GM12891 (cell line): ENCODE measurements around the gene ERICH6B.

ENCODE experiments used
- DNase-seq: peaks from one replicate; pipeline ENCODE4 v3.0.0; 2011; ENCODE audit warnings: low spot score; ENCODE audit not compliant: insufficient read length
- FAIRE-seq: peaks from 2 replicates; lab custom pipeline; 2011; peaks lifted over from hg19 to GRCh38; lab: Jason Lieb, UNC
- PAX5 ChIP-seq: IDR thresholded peaks from 2 replicates; pipeline ENCODE4 v1.6.1; 2011; ENCODE audit warnings: low read length, moderate library complexity, mild to moderate bottlenecking; ENCODE audit not compliant: insufficient read depth, severe bottlenecking
- POLR2A ChIP-seq: IDR thresholded peaks from 2 replicates; pipeline ENCODE4 v1.6.1; 2011; ENCODE audit warnings: low read depth, low read length, control low read depth
- POLR2AphosphoS5 ChIP-seq: IDR thresholded peaks from 2 replicates; pipeline ENCODE4 v1.6.1; 2011; ENCODE audit warnings: low read depth, low read length, control low read depth
- POU2F2 ChIP-seq: IDR thresholded peaks from 2 replicates; pipeline ENCODE4 v1.6.1; 2011; ENCODE audit warnings: low read depth, mild to moderate bottlenecking, control low read depth, low read length, moderate library complexity
- SPI1 ChIP-seq: IDR thresholded peaks from 2 replicates; pipeline ENCODE4 v1.6.1; 2011; ENCODE audit warnings: low read depth, low read length, control low read depth
- TAF1 ChIP-seq: IDR thresholded peaks from 2 replicates; pipeline ENCODE4 v1.6.1; 2011; ENCODE audit warnings: low read depth, low read length, control low read depth

ERICH6B gene

GRCh38 chr13:45508776-45509175, 106.8 kb downstream of the ERICH6B start:
- no peak for FAIRE-seq
- TF ChIP-seq PAX5 (no peak), POLR2AphosphoS5 (no peak), SPI1 (no peak), POLR2A (no peak), TAF1 (no peak), POU2F2 (no peak)
- no peak for DNase-seq

GRCh38 chr13:45506811-45507210, 108.7 kb downstream of the ERICH6B start:
- TF ChIP-seq POLR2AphosphoS5 (no peak), SPI1 (no peak), TAF1 (no peak), PAX5 (no peak), POLR2A (no peak), POU2F2 (no peak)
- no peak for DNase-seq
- no peak for FAIRE-seq

GRCh38 chr13:45503658-45504057, 111.9 kb downstream of the ERICH6B start:
- DNase-seq (no peak), FAIRE-seq (no peak)
- TF ChIP-seq TAF1 (no peak), POLR2A (no peak), POLR2AphosphoS5 (no peak), SPI1 (no peak), POU2F2 (no peak), PAX5 (no peak)

- FAIRE-seq (no peak), DNase-seq (no peak)
- TF ChIP-seq TAF1 (no peak), POU2F2 (no peak), SPI1 (no peak), PAX5 (no peak), POLR2A (no peak), POLR2AphosphoS5 (no peak)
Measured at GRCh38 chr13:45501175-45501526, 114.4 kb downstream of the ERICH6B start.

- FAIRE-seq (no peak), DNase-seq (no peak)
- TF ChIP-seq PAX5 (no peak), POU2F2 (no peak), TAF1 (no peak)
Measured at GRCh38 chr13:45500492-45501174, 114.9 kb downstream of the ERICH6B start.

- no peak for DNase-seq
- TF ChIP-seq POU2F2 (no peak), SPI1 (no peak), TAF1 (no peak)
- no peak for FAIRE-seq
Measured at GRCh38 chr13:45496942-45497341, 118.6 kb downstream of the ERICH6B start.

- TF ChIP-seq SPI1: no peak
- TF ChIP-seq POLR2A: no peak
- FAIRE-seq (no peak), DNase-seq (no peak)
Measured at GRCh38 chr13:45492538-45492937, 123.0 kb downstream of the ERICH6B start.
